GM12873 (cell line): Measurements from ENCODE around the gene OR4D10.

ENCODE experiments used
- CTCF ChIP-seq: IDR thresholded peaks from 2 replicates; pipeline ENCODE4 v1.5.1; 2012; ENCODE audit warnings: low read depth, mild to moderate bottlenecking, moderate library complexity, low read length, control low read depth; ENCODE audit not compliant: insufficient read depth; ENCODE audit errors: missing control alignments

The OR4D10 gene

GRCh38 chr11:59528711-59529110, 55.6 kb downstream of the OR4D10 start:
- TF ChIP-seq CTCF: no peak
